Measurements from ENCODE around the gene ERICH6. TPM values are rescaled to one million over a fixed set of nuclear protein-coding genes. Genes with fewer than 3 reads are reported as not detected.
"Not testable (repeated sequence)": the region's sequence is repeated elsewhere in the genome, so short reads cannot be mapped to it uniquely, and the experiment has no call there.

Gene ERICH6
- total RNA-seq, 1 donor from 2014 or later, result not detected

GRCh38 chr3:150682279-150682678 lies 21.4 kb downstream of the ERICH6 start:
- no peak for DNase-seq (ENCODE audit: low read depth, low spot score)

- no peak for DNase-seq (ENCODE audit: low read depth, low spot score)
These were observed 22.7 kb downstream of the ERICH6 start for GRCh38 chr3:150681057-150681456.

- no peak for DNase-seq (ENCODE audit: low read depth, low spot score)
These were observed 23.2 kb downstream of the ERICH6 start for GRCh38 chr3:150680562-150680961.

GRCh38 chr3:150675587-150675986 lies 28.1 kb downstream of the ERICH6 start:
- DNase-seq (ENCODE audit: low read depth, low spot score), result no peak

GRCh38 chr3:150673966-150674365 lies 29.8 kb downstream of the ERICH6 start:
- no peak for DNase-seq (ENCODE audit: low read depth, low spot score)

GRCh38 chr3:150666167-150666566 lies 37.6 kb downstream of the ERICH6 start:
- no peak for DNase-seq (ENCODE audit: low read depth, low spot score)

GRCh38 chr3:150663461-150663860 lies 40.3 kb downstream of the ERICH6 start:
- no peak for DNase-seq (ENCODE audit: low read depth, low spot score)

- no peak for DNase-seq (ENCODE audit: low read depth, low spot score)
These were observed 41.1 kb downstream of the ERICH6 start for GRCh38 chr3:150662410-150663200.

- no peak for DNase-seq (ENCODE audit: low read depth, low spot score)
These were observed 47.4 kb downstream of the ERICH6 start for GRCh38 chr3:150656316-150656715.

- DNase-seq (ENCODE audit: low read depth, low spot score), result no peak
These were observed 50.6 kb downstream of the ERICH6 start for GRCh38 chr3:150653110-150653561.

GRCh38 chr3:150640256-150640655 lies 63.5 kb downstream of the ERICH6 start:
- DNase-seq (ENCODE audit: low read depth, low spot score), result no peak

GRCh38 chr3:150639262-150639661 lies 64.5 kb downstream of the ERICH6 start:
- no peak for DNase-seq (ENCODE audit: low read depth, low spot score)

GRCh38 chr3:150636258-150636657 lies 67.5 kb downstream of the ERICH6 start:
- no peak for DNase-seq (ENCODE audit: low read depth, low spot score)

- no peak for DNase-seq (ENCODE audit: low read depth, low spot score)
These were observed 68.2 kb downstream of the ERICH6 start for GRCh38 chr3:150635526-150635925.

- no peak for DNase-seq (ENCODE audit: low read depth, low spot score)
These were observed 68.6 kb downstream of the ERICH6 start for GRCh38 chr3:150635076-150635475.

GRCh38 chr3:150631515-150632221 lies 72.1 kb downstream of the ERICH6 start:
- no peak for DNase-seq (ENCODE audit: low read depth, low spot score)

- no peak for DNase-seq (ENCODE audit: low read depth, low spot score)
These were observed 76.2 kb downstream of the ERICH6 start for GRCh38 chr3:150627557-150627956.

- no peak for DNase-seq (ENCODE audit: low read depth, low spot score)
These were observed 77.4 kb downstream of the ERICH6 start for GRCh38 chr3:150626148-150626930.

GRCh38 chr3:150623945-150624344 lies 79.8 kb downstream of the ERICH6 start:
- DNase-seq (ENCODE audit: low read depth, low spot score), result no peak

GRCh38 chr3:150622955-150623354 lies 80.8 kb downstream of the ERICH6 start:
- not testable (repeated sequence) for DNase-seq (ENCODE audit: low read depth, low spot score)

GRCh38 chr3:150620002-150620689 lies 83.6 kb downstream of the ERICH6 start:
- no peak for DNase-seq (ENCODE audit: low read depth, low spot score)
